ENCODE data around the gene LZTS2.
"Not testable (repeated sequence)": the region's sequence is repeated elsewhere in the genome, so short reads cannot be mapped to it uniquely, and the experiment has no call there.

Gene LZTS2

DNA sequence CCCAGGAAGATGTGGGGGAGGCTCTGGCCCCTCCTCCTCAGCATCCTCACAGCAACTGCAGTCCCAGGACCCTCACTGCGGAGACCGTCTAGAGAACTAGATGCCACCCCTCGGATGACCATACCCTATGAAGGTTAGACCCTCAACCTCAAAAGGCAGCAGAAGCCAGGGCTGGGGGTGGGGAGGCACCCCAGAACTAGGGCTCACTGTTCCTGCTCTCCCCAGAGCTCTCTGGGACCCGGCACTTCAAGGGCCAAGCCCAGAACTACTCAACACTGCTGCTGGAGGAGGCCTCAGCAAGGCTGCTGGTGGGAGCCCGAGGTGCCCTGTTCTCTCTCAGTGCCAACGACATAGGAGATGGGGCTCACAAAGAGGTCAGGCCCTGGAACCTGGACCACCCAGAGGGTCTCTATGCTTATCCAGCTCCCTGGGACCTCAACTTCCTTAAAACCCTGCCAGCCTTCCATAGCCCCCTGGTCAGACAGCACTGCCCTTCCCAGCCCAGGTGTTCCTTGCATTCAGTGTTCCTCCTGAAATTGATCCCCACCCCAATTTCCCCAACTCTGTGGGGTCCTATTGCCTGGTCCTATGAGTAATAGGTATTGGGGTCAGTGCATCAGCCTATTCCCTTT lies 26.6 kb upstream of the LZTS2 start:
- no peak overlapping the region for H3K27ac ChIP-seq
- TF ChIP-seq, protein P1, sequence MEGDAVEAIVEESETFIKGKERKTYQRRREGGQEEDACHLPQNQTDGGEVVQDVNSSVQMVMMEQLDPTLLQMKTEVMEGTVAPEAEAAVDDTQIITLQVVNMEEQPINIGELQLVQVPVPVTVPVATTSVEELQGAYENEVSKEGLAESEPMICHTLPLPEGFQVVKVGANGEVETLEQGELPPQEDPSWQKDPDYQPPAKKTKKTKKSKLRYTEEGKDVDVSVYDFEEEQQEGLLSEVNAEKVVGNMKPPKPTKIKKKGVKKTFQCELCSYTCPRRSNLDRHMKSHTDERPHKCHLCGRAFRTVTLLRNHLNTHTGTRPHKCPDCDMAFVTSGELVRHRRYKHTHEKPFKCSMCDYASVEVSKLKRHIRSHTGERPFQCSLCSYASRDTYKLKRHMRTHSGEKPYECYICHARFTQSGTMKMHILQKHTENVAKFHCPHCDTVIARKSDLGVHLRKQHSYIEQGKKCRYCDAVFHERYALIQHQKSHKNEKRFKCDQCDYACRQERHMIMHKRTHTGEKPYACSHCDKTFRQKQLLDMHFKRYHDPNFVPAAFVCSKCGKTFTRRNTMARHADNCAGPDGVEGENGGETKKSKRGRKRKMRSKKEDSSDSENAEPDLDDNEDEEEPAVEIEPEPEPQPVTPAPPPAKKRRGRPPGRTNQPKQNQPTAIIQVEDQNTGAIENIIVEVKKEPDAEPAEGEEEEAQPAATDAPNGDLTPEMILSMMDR (conservative IDR thresholded peaks at IDR 0.05): no peak

DNA sequence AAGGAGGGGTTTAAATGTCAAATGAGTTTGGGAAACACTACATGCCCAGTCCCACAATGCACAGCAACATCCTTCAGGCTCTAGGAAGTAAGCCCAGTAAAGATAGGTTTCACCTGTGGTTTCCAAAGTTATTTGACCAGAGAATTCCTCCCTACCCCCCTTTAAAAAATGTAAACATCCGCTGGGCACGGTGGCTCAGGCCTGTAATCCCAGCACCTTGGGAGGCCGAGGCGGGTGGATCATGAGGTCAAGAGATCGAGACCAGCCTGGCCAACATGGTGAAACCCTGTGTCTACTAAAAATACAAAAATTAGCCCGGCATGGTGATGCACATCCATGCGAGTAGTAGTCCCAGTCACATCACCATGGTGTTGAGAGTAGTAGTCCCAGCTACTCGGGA lies 24.2 kb upstream of the LZTS2 start:
- H3K27ac ChIP-seq: not testable (repeated sequence)

DNA sequence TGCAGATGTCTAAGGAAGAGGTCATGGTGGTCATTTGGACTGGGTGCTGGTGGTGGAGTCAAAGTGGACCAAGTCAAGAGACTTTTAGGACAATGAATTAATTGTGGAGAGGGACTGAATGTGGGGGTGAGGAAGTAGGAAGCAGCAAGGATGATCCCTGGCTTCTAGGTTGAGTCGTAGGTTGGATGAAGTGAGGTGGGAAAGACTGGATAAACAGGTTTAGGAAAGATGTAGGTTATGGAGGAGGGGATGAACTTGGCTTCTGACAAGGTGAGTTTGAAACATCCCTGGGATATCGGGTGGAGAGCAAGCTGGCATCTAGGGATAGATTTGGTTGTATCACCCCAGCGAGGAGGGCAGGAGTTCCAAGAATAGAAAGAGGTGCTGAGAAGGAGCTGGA lies 22.7 kb upstream of the LZTS2 start:
- no peak overlapping the region for H3K27ac ChIP-seq
- TF ChIP-seq, protein P1 (conservative IDR thresholded peaks at IDR 0.05): no peak

DNA sequence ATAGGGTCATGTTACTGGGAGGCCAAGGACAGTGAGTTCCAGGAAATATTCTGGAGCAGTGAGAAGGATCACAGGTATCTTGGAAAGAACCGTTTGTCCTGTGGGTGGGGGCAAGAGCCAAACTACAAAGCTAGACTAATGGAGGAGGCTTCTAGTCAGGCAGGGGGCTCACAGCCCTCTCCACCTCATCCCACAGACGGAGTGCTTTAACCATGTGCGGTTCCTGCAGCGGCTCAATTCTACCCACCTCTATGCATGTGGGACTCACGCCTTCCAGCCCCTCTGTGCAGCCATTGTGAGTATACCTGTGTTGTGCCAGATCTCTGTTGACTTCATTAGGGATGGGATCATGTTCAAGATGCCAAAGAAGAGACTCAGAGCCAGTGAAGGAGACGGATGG lies 22.2 kb upstream of the LZTS2 start:
- TF ChIP-seq, protein P1 (conservative IDR thresholded peaks at IDR 0.05): no peak
- H3K27ac ChIP-seq: no peak overlapping the region

DNA sequence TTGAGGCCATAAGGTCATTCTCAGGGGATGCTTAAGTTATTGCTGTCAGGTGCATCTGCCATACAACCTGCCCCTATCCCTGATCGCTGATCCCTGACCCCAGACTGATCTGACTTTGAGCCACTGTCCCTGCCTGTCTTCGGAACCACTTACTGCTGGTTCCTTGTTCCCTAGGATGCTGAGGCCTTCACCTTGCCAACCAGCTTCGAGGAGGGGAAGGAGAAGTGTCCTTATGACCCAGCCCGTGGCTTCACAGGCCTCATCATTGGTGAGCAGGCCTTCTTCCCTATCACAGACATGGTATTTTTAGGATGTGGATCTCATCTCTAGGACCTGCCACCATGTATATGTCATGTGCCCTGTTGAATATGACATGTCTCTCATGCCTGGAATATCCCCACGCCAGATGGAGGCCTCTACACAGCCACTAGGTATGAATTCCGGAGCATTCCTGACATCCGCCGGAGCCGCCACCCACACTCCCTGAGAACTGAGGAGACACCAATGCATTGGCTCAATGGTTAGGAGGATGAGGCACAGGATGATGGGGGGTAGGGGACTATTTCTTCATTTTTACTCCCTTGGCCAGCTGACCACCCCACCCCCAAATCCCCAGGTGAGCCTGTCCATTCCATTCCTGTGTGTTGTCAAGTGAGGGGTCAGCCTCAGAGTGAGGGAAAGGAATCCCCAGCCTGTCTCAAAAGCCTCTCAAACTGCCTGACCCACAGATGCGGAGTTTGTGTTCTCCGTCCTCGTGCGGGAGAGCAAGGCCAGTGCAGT lies 21.3 kb upstream of the LZTS2 start:
- TF ChIP-seq, protein P1 (conservative IDR thresholded peaks at IDR 0.05): no peak
- H3K27ac ChIP-seq: no peak overlapping the region

DNA sequence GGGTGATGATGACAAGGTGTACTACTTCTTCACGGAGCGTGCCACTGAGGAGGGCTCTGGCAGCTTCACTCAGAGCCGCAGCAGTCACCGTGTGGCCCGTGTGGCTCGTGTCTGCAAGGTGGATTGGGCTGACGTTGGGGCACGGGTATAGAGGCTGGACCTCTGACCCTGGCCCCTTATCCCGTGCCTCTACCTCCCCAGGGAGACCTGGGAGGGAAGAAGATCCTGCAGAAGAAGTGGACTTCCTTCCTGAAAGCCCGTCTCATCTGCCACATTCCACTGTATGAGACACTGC lies 20.8 kb upstream of the LZTS2 start:
- H3K27ac ChIP-seq: no peak overlapping the region
- TF ChIP-seq, protein P1 (conservative IDR thresholded peaks at IDR 0.05): no peak

DNA sequence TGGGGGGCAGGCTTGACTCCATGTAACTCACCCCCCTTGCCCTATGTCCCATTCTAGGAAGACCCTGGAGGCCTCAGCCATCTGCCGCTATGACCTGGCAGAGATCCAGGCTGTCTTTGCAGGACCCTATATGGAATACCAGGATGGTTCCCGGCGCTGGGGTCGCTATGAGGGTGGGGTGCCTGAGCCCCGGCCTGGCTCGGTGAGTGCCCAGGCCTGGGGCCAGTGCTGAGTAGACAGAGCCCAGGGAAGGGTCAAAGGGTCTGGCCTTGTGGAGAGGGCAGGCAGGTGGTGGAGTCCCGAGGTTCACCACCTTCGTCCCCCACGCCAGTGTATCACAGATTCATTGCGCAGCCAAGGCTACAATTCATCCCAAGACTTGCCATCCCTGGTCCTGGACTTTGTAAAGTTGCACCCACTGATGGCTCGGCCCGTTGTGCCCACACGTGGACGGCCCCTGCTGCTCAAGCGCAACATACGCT lies 19.8 kb upstream of the LZTS2 start:
- H3K27ac ChIP-seq: no peak overlapping the region
- TF ChIP-seq, protein P1 (conservative IDR thresholded peaks at IDR 0.05): no peak

DNA sequence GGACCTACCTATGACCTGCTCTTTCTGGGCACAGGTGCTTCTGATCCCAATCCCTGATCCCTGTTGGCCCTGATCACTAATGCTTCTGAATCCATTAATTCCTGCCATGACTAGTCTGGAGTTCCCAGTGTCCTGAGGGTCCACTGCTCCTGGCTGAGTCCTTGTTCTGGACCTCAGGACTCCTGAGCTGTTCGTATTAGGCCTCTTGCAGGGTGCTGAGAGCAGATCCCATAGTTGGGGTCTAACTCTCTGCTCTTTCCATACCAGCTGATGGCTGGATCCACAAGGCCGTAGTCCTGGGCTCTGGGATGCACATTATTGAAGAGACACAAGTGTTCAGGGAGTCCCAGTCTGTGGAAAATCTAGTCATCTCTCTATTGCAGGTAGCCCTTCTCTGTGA lies 19.3 kb upstream of the LZTS2 start:
- H3K27ac ChIP-seq: no peak overlapping the region
- TF ChIP-seq, protein P1 (conservative IDR thresholded peaks at IDR 0.05): no peak
